Endothelial cell of umbilical vein (primary cell): ENCODE measurements around the gene CMPK2. TPM values are rescaled to one million over a fixed set of nuclear protein-coding genes. Genes with fewer than 3 reads are reported as not detected.

Experiments
- BruUV-seq: library from RNA; stranded (reverse); fragments of 400-500 nt; replicated peaks from 2 replicates; lab custom pipeline; 2021; lab: Mats Ljungman, UMichigan
- CTCF ChIA-PET: fragments of 300-600, 350-600 bp; sonication (Branson Sonifier 250); formaldehyde crosslinking; loops from one replicate; lab custom pipeline; 2021; ENCODE audit warnings: antibody characterized with exemption, inconsistent platforms; lab: Charles Lee
- POLR2A ChIA-PET: fragments of 300-600, 350-600 bp; sonication (Branson Sonifier 250); formaldehyde crosslinking; loops from one replicate; lab custom pipeline; 2021; ENCODE audit warnings: antibody characterized with exemption, inconsistent platforms; lab: Charles Lee
- DNase-seq: peaks from one replicate; pipeline ENCODE4 v3.0.0-alpha.2; 2011; ENCODE audit warnings: low read depth, low spot score
- FAIRE-seq: peaks from 2 replicates; lab custom pipeline; 2011; peaks lifted over from hg19 to GRCh38; lab: Jason Lieb, UNC
- H2AFZ ChIP-seq: 2 replicates; pipeline ENCODE4 v1.6.0; 2012; ENCODE audit warnings: low read depth, low read length, control low read depth, inconsistent platforms
- H3K27ac ChIP-seq: 2 replicates; pipeline ENCODE4 v1.5.1; 2011; ENCODE audit warnings: low read depth, mild to moderate bottlenecking, control low read depth, low read length, moderate library complexity; ENCODE audit not compliant: insufficient read depth
- H3K27me3 ChIP-seq, 2 experiments: 2 replicates each; pipeline versions ENCODE4 v1.6.0 to v1.6.1; 2011; ENCODE audit warnings: low read length in 2 of 2, mixed read lengths in 1 of 2; ENCODE audit not compliant: control insufficient read depth in 2 of 2, insufficient read depth in 2 of 2
- H3K36me3 ChIP-seq, 2 experiments: 2 replicates in 1 of 2; 3 replicates in 1 of 2; pipeline ENCODE4 v1.5.1; 2011; ENCODE audit warnings: low read length in 2 of 2, mild to moderate bottlenecking in 1 of 2, moderate library complexity in 1 of 2; ENCODE audit not compliant: control insufficient read depth in 2 of 2, insufficient read depth in 2 of 2; ENCODE audit errors: extremely low read depth in 1 of 2
- H3K4me1 ChIP-seq: 3 replicates; pipeline ENCODE4 v1.5.1; 2011; ENCODE audit warnings: mild to moderate bottlenecking, low read length; ENCODE audit not compliant: control insufficient read depth, insufficient read depth; ENCODE audit errors: extremely low read depth
- H3K4me2 ChIP-seq: 2 replicates; pipeline ENCODE4 v1.6.1; 2011; ENCODE audit warnings: low read length, control low read depth, mixed read lengths; ENCODE audit not compliant: insufficient read depth
- H3K4me3 ChIP-seq, 3 experiments: fragments of 200-600 bp in 1 of 3; sonication (generic), shearing (Covaris generic) in 1 of 3; replicated peaks in 1 of 3; 2 replicates each; pipeline ENCODE4 v1.5.1; 2011 to 2016; ENCODE audit warnings: control low read depth in 3 of 3, low read length in 3 of 3, mild to moderate bottlenecking in 2 of 3, inconsistent platforms in 1 of 3, low read depth in 1 of 3, moderate library complexity in 1 of 3; ENCODE audit not compliant: insufficient read depth in 1 of 3
- H3K79me2 ChIP-seq: 2 replicates; pipeline ENCODE4 v1.6.0; 2012; ENCODE audit warnings: low read length, inconsistent platforms; ENCODE audit not compliant: control insufficient read depth, insufficient read depth
- H3K9ac ChIP-seq: replicated peaks from 2 replicates; pipeline ENCODE3; 2011; ENCODE audit warnings: low read length, control low read depth; ENCODE audit not compliant: insufficient read depth; ENCODE audit errors: extremely low read depth
- H3K9me1 ChIP-seq: replicated peaks from 3 replicates; pipeline ENCODE4 v1.6.0; 2011; ENCODE audit warnings: mild to moderate bottlenecking, low read length; ENCODE audit not compliant: control insufficient read depth, insufficient read depth; ENCODE audit errors: extremely low read depth
- H3K9me3 ChIP-seq: replicated peaks from 2 replicates; pipeline ENCODE4 v1.5.1; 2012; ENCODE audit warnings: low read length, inconsistent platforms; ENCODE audit not compliant: control insufficient read depth, insufficient read depth
- H4K20me1 ChIP-seq: replicated peaks from 2 replicates; pipeline ENCODE3; 2011; ENCODE audit warnings: mild to moderate bottlenecking, low read length; ENCODE audit not compliant: control insufficient read depth, insufficient read depth; ENCODE audit errors: extremely low read depth
- EZH2 ChIP-seq: IDR thresholded peaks from 2 replicates; pipeline ENCODE4 v1.6.1; 2012; ENCODE audit warnings: borderline replicate concordance, low read depth, mild to moderate bottlenecking, moderate library complexity, low read length, inconsistent platforms; ENCODE audit not compliant: severe bottlenecking
- FOS ChIP-seq: IDR thresholded peaks from 2 replicates; pipeline ENCODE4 v1.6.1; 2011; ENCODE audit warnings: mild to moderate bottlenecking, low read length, moderate library complexity, borderline replicate concordance; ENCODE audit not compliant: insufficient read depth
- GATA2 ChIP-seq: IDR thresholded peaks from 2 replicates; pipeline ENCODE4 v1.7.0; 2011; ENCODE audit warnings: low read depth, mild to moderate bottlenecking, moderate library complexity, mixed read lengths, low read length; ENCODE audit not compliant: insufficient read length, insufficient read depth
- JUN ChIP-seq: IDR thresholded peaks from 2 replicates; pipeline ENCODE4 v1.6.1; 2011; ENCODE audit warnings: borderline replicate concordance, low read depth; ENCODE audit not compliant: insufficient read length, insufficient read depth
- MYC ChIP-seq: IDR thresholded peaks from one replicate; pipeline ENCODE4 v1.6.1; 2011; ENCODE audit warnings: mild to moderate bottlenecking, low read depth, low read length
- POLR2A ChIP-seq: IDR thresholded peaks from 2 replicates; pipeline ENCODE4 v1.6.1; 2012; ENCODE audit warnings: low read depth, mild to moderate bottlenecking, control low read depth, low read length
- POLR2AphosphoS5 ChIP-seq: IDR thresholded peaks from 2 replicates; pipeline ENCODE4 v1.6.1; 2012; ENCODE audit warnings: low read depth, mild to moderate bottlenecking, control low read depth, low read length, moderate library complexity; ENCODE audit not compliant: insufficient read depth
- dilution Hi-C: fragments of 300-500 bp; cut with MboI; formaldehyde crosslinking; loops from one replicate; pipeline ENCODE4 v1.15.0; 2019; ENCODE audit warnings: low sequenced_read_pairs; ENCODE audit not compliant: extremely low pct_ligation_motif_present
- intact Hi-C: fragments of 100-400 bp; cut with micrococcal nuclease; formaldehyde crosslinking; loops from one replicate; pipeline ENCODE4 v1.10.0; 2022
- polyA plus RNA-seq, 4 experiments: library from polyadenylated mRNA; depleted of rRNA in 3 of 4; stranded (reverse) in 3 of 4; unstranded in 1 of 4; fragments of >200 nt; gene quantifications; 2 replicates each; pipeline versions ENCODE4 v1.2.1 to v1.2.3, GENCODE V29; 2011 to 2012; ENCODE audit warnings: missing spikeins in 1 of 4
- total RNA-seq: library from RNA; stranded (reverse); gene quantifications from 2 replicates; pipeline ENCODE4 v1.2.3, GENCODE V29; 2021
- TF ChIP-seq, protein P1 (sequence below), 2 donors: IDR thresholded peaks; 1 replicate in 1 of 2; 2 replicates in 1 of 2; pipeline ENCODE4 v1.5.1; 2011; ENCODE audit warnings: low read length in 2 of 2, mild to moderate bottlenecking in 2 of 2, moderate library complexity in 2 of 2, control low read depth in 1 of 2, inconsistent platforms in 1 of 2, low read depth in 1 of 2; ENCODE audit not compliant: insufficient read depth in 1 of 2; ENCODE audit errors: extremely low read depth in 1 of 2
- TF ChIP-seq, protein P2 (sequence below): IDR thresholded peaks from 2 replicates; pipeline ENCODE4 v1.6.1; 2011; ENCODE audit not compliant: insufficient read depth, insufficient read length

Gene CMPK2
- total and polyA plus RNA-seq, 2 donors (not counting 3 experiments of a cell fraction or from before 2014, with no cell fraction given), result 0.15 to 0.69 TPM

- H3K9ac ChIP-seq, result no peak overlapping the region
- TF ChIP-seq, protein P1, sequence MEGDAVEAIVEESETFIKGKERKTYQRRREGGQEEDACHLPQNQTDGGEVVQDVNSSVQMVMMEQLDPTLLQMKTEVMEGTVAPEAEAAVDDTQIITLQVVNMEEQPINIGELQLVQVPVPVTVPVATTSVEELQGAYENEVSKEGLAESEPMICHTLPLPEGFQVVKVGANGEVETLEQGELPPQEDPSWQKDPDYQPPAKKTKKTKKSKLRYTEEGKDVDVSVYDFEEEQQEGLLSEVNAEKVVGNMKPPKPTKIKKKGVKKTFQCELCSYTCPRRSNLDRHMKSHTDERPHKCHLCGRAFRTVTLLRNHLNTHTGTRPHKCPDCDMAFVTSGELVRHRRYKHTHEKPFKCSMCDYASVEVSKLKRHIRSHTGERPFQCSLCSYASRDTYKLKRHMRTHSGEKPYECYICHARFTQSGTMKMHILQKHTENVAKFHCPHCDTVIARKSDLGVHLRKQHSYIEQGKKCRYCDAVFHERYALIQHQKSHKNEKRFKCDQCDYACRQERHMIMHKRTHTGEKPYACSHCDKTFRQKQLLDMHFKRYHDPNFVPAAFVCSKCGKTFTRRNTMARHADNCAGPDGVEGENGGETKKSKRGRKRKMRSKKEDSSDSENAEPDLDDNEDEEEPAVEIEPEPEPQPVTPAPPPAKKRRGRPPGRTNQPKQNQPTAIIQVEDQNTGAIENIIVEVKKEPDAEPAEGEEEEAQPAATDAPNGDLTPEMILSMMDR (IDR thresholded peaks at IDR 0.05; ENCODE audit: extremely low read depth in 1 of 2, insufficient read depth in 1 of 2, low read depth in 1 of 2, low read length in 2 of 2), result no peak
- TF ChIP-seq POLR2AphosphoS5 (no peak), GATA2 (no peak), EZH2 (no peak), JUN (no peak), POLR2A (no peak), MYC (no peak), FOS (no peak)
- TF ChIP-seq, protein P2, sequence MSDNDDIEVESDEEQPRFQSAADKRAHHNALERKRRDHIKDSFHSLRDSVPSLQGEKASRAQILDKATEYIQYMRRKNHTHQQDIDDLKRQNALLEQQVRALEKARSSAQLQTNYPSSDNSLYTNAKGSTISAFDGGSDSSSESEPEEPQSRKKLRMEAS, result no peak
- no TSS peak for BruUV-seq
- H3K27ac ChIP-seq, result no peak overlapping the region
- dilution Hi-C loops, result no loop called here
- ChIA-PET CTCF (no interaction called here), POLR2A (no interaction called here)
- no peak for FAIRE-seq
- no peaks in the 10 kb centered on the region for H3K36me3 ChIP-seq
- no peaks in the 10 kb centered on the region for H3K9me1 ChIP-seq
- no peak overlapping the region for H2AFZ ChIP-seq
- no peaks in the 10 kb centered on the region for H3K79me2 ChIP-seq
- H3K9me3 ChIP-seq, result no peaks in the 10 kb centered on the region
- no peak overlapping the region for H3K4me3 ChIP-seq
- no peaks in the 10 kb centered on the region for H4K20me1 ChIP-seq
- H3K4me1 ChIP-seq, result peaks cover 12% of the 10 kb centered on the region
- no peak overlapping the region for H3K4me2 ChIP-seq
- intact Hi-C loops, result no loop called here
- H3K27me3 ChIP-seq, result no peaks in the 10 kb centered on the region
- no peak for DNase-seq
Observed at GRCh38 chr2:6831229-6831628, 34.5 kb downstream of the CMPK2 start.
